Activated naive CD8-positive, alpha-beta T cell (primary cell): ENCODE data around the gene FAM83E.
A peak's percentile ranks its signal among the peaks of the same experiment; 100 is the strongest.
"Not testable (repeated sequence)": the region's sequence is repeated elsewhere in the genome, so short reads cannot be mapped to it uniquely, and the experiment has no call there.

Experiments
- H3K27ac Mint-ChIP-seq: one replicate; pipeline ENCODE4 v1.8.0; 2021; ENCODE audit warnings: mixed read lengths
- H3K27me3 Mint-ChIP-seq: one replicate; pipeline ENCODE4 v1.8.0; 2021; ENCODE audit warnings: mixed read lengths
- H3K36me3 Mint-ChIP-seq: one replicate; pipeline ENCODE4 v1.8.0; 2021; ENCODE audit warnings: mixed read lengths
- H3K4me1 Mint-ChIP-seq: one replicate; pipeline ENCODE4 v1.8.0; 2021; ENCODE audit warnings: low read depth, mixed read lengths
- H3K4me3 Mint-ChIP-seq: one replicate; pipeline ENCODE4 v1.8.0; 2021; ENCODE audit warnings: mild to moderate bottlenecking, mixed read lengths
- H3K9me3 Mint-ChIP-seq: one replicate; pipeline ENCODE4 v1.8.0; 2021; ENCODE audit warnings: low read depth, mixed read lengths

The FAM83E gene

DNA sequence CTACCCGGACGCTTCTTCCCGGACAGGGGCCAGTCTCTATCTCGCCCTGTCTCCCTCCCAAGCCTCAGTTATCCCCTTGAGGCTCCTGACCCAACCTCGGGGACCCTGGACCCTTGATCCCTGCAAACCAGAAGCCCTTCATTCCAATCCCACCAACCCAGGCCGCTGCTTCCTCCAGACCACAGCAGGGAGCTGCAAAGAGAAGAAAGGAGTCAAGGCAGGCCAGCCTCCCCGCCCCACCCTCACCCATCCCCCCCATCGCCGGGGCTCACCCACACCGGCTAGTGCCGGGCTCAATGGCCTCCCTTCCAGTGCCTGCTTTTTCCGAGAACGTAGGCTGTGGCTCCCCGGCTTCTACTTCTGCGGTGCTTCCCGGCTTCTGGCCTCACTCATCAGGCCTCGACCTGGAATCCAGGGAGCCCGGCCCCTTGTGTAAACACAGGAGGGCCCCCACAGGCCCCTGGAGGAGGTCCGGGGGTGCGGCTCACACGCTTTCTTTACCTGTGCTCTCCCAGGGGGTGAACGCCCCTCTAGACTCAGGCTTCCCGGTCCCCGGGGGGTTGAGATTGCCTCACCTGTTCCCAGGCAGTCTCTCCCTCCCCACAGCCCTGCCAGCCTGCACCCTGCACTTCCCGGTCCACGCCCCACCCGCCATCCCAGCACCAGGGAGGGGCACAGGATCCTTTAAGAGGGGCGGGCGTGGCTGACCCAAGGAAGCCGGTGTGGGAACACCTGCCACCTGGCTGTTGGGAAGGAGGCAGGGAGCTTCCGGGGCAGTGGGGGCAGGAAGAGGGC lies at the start of gene FAM83E:
Gene FAM83E (minus strand): TSS at position 641 of the 795 bp plus-strand sequence. CDS start 1,704 bp downstream, outside the sequence.
- peaks cover 10% of the 10 kb centered on the region for H3K36me3 Mint-ChIP-seq
- H3K4me3 Mint-ChIP-seq = peak within 1 kb of the TSS; percentile 59
- no peaks in the 10 kb centered on the region for H3K27me3 Mint-ChIP-seq
- H3K9me3 Mint-ChIP-seq = no peaks in the 10 kb centered on the region
- peak within 1 kb of the TSS; percentile 66 for H3K27ac Mint-ChIP-seq
- H3K4me1 Mint-ChIP-seq = peaks cover 17% of the 10 kb centered on the region

DNA sequence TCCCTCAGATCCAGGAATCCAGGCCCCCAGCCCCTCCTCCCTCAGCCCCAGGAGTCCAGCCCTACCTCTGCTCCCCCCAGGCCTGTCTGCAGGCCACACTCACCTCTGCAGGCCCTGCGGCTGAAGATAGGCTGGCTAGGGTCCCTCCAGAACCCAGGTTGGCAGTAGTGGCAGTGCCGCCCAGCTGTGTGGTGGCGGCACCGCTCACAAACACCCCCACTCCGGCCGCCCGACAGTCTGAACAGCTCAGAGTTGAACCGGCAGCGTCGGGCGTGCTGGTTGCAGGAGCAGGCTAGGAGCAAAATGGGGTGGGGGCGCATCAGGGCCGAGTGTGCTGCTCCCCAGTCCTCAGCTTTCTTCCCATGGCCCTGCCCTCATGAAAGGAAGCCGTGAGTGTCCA lies 49.6 kb upstream of the FAM83E start:
- no peaks in the 10 kb centered on the region for H3K9me3 Mint-ChIP-seq
- peaks cover 7% of the 10 kb centered on the region for H3K4me1 Mint-ChIP-seq
- H3K27ac Mint-ChIP-seq = no peak overlapping the region
- no peak overlapping the region for H3K4me3 Mint-ChIP-seq
- H3K27me3 Mint-ChIP-seq = no peaks in the 10 kb centered on the region
- H3K36me3 Mint-ChIP-seq = no peaks in the 10 kb centered on the region

DNA sequence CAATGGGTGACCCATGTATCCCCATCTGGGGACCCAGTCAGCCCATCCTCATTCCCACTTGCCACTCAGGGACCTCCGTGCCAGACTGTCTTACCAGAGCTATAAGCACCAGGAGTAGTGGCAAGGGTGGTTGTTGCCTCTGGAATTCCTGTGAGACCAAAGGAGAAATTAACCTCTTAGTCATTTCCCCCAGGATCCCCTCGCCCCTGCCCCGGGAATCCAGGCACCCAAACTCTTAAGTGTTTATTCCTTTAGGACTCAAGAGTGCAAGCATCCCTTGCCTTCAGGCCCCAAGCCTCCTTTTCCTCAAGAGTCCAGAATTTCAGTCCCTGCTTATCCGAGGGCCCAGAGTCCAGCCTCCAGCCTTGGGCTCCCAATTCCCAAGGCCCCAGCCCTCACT lies 48.8 kb upstream of the FAM83E start:
- no peaks in the 10 kb centered on the region for H3K36me3 Mint-ChIP-seq

DNA sequence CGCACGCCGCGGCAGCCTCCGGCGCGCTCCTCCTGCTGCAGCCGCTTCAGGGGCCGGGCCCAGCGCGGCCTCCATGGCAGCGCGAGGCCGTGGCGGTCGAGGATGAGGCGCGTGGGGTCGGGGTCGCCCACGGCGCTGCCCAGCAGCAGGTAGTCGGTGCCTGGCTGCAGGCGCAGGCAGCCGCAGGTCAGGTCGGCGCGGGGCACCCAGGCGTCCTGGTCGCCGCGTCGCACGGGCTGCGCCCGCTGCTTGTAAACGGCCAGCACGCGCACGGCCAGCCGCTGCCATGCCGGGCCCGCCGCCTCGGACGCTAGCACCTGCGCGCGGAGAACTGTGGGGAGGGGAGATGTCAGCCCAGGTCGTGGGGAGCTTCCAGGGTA lies 46.8 kb upstream of the FAM83E start:
- H3K9me3 Mint-ChIP-seq = no peaks in the 10 kb centered on the region
- H3K27ac Mint-ChIP-seq = no peak overlapping the region
- no peak overlapping the region for H3K4me3 Mint-ChIP-seq
- H3K4me1 Mint-ChIP-seq = peaks cover 7% of the 10 kb centered on the region
- no peaks in the 10 kb centered on the region for H3K27me3 Mint-ChIP-seq
- no peaks in the 10 kb centered on the region for H3K36me3 Mint-ChIP-seq

More for the DNA sequence above, 48.8 kb upstream of the FAM83E start:
- Mint-ChIP-seq H3K4me1 (peaks cover 7% of the 10 kb centered on the region), H3K27ac (no peak overlapping the region), H3K9me3 (no peaks in the 10 kb centered on the region), H3K4me3 (no peak overlapping the region), H3K27me3 (no peaks in the 10 kb centered on the region)

DNA sequence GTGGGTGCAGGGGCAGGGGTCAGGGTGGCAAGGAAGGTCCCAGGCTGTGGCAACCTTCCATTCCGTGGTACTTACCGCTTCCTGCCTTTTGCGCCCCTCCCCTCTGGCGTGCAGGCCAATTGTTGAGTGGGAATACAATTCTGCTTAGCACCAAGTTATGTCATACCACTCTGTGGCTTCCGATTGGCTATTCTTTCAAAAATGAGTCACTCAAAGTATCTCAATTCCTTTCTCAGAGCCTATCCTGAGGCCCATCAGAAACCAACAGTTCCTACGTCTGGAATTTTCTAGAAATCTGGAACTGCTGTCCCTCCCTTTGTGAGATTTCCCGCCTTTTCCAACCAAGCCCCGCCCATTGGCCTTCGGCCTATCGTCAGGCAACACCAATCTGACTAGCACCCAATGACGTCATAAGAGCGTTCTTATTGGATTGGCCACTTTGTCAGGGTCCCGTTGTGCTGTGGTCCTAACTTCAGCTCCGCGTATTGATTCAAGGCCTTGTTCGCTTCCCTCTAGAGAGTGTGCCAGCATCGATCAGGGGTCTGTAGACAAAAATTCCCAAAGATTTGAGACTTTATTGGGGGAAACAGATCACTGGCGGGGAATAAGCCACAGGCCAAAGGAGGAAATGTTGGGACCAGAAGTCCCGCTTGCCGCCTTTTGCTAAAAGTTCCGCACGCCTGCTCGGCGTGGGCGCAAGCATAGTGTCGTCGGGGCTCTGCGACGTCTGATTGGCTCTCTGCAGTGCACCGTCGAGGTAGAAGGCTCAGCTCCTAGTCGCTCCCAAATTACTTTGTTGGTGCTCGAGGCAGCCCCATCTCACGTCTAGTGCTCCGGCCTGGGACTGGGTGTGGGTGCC lies 46.2 kb upstream of the FAM83E start:
- Mint-ChIP-seq H3K36me3 (no peaks in the 10 kb centered on the region), H3K4me3 (peak overlapping the region; percentile 81), H3K27me3 (no peaks in the 10 kb centered on the region), H3K4me1 (peaks cover 7% of the 10 kb centered on the region), H3K27ac (peak overlapping the region; percentile 97), H3K9me3 (no peaks in the 10 kb centered on the region)

DNA sequence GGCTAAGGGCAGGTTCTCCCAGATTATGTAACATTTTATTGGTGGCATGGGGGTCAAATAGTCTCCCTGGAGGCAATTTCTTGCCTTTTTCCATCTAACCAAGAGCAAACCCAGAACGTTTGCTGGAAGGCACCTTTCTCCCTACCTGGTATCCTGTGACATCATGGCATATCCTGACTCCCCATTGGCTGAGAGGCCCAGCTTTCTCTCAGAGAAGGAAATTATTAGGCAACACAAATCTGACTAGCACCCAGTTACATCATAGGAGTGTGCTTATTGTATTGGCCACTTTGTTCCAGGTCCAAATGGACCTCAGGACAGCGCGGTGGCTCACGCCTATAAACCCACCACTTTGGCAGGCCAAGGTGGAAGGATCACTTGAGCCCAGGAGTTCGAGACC lies 44.9 kb upstream of the FAM83E start:
- Mint-ChIP-seq H3K36me3 (no peaks in the 10 kb centered on the region), H3K4me1 (peaks cover 7% of the 10 kb centered on the region), H3K27me3 (no peaks in the 10 kb centered on the region), H3K27ac (no peak overlapping the region), H3K4me3 (no peak overlapping the region), H3K9me3 (no peaks in the 10 kb centered on the region)

DNA sequence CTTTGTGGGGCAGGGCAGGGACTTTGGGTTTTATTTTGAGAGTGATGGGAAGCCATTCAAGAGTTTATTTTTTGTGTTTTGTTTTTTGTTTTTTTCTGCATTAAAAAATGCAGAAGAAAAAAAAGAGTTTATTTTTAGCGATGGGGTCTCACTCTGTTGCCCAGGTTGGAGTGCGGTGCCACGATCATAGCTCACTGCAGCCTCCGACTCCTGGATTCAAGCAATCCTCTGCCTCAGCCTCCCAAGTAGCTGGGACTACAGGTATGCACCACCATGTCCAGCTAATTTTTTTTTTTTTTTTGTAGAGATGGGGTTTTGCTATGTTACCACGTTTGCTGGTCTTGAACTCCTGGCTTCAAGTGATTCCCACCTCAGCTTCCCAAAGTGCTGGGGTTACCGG lies 43.6 kb upstream of the FAM83E start:
- Mint-ChIP-seq H3K9me3 (no peaks in the 10 kb centered on the region), H3K4me1 (peaks cover 7% of the 10 kb centered on the region), H3K27me3 (no peaks in the 10 kb centered on the region), H3K4me3 (no peak overlapping the region), H3K36me3 (no peaks in the 10 kb centered on the region), H3K27ac (no peak overlapping the region)

DNA sequence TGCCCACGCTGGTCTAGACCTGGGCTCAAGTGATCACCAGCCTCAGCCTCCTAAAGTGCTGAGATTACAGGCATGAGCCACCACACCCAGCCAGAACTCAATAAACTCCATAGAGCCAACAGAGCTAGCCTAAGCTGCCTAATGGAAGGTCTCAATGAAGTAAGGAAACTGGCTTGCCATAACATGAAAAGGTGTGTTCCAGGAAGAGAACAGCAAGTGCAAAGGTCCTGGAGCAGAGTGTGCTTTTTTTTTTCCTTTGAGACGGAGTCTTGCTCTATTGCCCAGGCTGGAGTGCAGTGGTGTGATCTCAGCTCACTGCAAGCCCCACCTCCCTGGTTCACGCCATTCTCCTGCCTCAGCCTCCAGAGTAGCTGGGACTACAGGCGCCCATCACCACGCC lies 43.0 kb upstream of the FAM83E start:
- H3K27me3 Mint-ChIP-seq, H3K36me3 Mint-ChIP-seq, H3K4me3 Mint-ChIP-seq, H3K9me3 Mint-ChIP-seq, H3K27ac Mint-ChIP-seq, H3K4me1 Mint-ChIP-seq: not testable (repeated sequence)

DNA sequence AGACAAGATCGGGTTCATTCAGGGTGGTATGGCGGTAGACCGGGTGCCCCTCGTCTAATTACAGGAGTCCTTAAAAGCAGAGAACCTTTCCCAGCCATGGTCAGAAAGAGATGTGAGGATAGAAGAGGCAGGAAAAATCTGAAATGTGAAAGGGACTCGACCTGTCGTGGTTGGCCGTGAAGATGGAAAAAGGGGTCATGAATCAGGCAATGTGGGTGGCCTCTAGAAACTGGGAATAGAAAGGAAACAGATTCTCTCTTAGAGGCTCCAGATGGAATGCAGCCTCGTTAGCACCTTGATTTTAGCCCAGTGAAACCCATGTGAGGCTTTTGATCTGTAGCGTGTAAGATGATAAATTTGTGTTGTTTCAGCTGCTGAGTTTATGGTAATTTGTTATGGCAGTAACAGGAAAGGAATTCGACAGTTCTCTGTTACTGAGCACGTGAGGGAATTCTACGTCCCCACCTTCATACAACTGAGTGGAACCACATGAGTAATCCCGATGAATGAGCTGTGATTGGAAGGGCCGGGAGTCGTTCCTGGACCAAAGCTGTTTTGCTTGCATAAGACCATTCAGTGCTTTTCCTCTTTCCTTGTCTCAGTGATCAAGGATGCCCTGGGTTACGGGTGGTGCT lies 42.1 kb upstream of the FAM83E start:
- no peak overlapping the region for H3K4me3 Mint-ChIP-seq
- H3K9me3 Mint-ChIP-seq = no peaks in the 10 kb centered on the region
- no peaks in the 10 kb centered on the region for H3K36me3 Mint-ChIP-seq
- H3K27me3 Mint-ChIP-seq = no peaks in the 10 kb centered on the region
- H3K4me1 Mint-ChIP-seq = peaks cover 9% of the 10 kb centered on the region
- no peak overlapping the region for H3K27ac Mint-ChIP-seq

DNA sequence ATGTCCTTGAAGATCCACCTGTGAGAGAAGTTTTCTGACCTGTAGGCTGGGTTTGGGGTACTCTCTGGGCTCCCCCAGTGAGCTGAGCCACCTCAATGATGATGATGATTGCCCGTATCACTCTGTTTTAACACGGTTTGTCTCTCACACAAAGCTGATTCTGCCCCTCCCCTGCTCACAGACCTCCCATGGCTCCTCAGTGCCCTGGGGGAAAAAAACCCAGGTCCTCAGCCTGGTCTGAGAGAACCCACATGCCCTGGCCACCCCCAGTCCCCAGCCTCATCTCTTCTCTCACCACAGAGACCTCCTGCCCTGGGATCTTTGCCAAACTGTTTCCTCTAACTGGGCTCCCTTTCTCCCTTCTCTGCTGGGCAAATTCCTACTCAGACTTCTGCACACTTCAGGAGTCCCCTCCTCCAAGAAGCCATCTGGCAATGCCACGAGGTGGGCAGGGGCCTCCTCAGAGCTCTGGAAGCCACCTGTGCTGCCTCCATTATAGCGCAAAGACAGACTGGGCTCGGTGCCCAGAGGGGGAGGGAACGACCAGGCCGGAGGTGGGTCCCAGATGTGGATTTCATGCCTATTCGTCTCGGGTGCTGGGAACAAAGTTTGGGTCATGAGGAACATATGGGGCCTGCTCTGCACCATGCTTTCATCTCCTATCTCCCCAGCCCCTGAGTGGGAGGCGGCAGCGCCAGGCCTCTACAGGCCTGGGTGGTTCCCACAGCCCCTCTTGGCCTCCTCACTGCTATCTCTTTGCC lies 39.6 kb upstream of the FAM83E start:
- H3K4me1 Mint-ChIP-seq = peaks cover 7% of the 10 kb centered on the region
- H3K36me3 Mint-ChIP-seq = no peaks in the 10 kb centered on the region
- H3K27ac Mint-ChIP-seq = no peak overlapping the region
- no peaks in the 10 kb centered on the region for H3K27me3 Mint-ChIP-seq
- H3K9me3 Mint-ChIP-seq = no peaks in the 10 kb centered on the region
- no peak overlapping the region for H3K4me3 Mint-ChIP-seq

DNA sequence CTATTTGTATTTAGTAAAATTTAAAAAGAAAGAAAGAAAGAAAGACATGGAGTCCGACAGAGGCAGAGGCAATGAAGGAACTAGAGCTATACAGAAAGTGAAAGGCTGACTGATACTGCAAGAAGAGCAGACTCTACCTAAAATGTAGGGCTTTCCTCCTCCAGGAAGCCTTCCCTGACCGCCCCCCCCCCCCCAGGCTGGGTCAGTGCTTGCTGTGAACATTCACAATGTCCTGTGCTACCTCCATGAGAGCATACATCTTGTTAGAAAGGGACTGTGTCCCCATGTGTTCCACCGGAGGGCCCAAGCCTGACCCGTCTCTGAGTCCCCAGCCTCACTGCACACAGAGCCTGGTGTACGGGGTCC lies 36.8 kb upstream of the FAM83E start:
- Mint-ChIP-seq H3K27ac (no peak overlapping the region), H3K27me3 (no peaks in the 10 kb centered on the region)

DNA sequence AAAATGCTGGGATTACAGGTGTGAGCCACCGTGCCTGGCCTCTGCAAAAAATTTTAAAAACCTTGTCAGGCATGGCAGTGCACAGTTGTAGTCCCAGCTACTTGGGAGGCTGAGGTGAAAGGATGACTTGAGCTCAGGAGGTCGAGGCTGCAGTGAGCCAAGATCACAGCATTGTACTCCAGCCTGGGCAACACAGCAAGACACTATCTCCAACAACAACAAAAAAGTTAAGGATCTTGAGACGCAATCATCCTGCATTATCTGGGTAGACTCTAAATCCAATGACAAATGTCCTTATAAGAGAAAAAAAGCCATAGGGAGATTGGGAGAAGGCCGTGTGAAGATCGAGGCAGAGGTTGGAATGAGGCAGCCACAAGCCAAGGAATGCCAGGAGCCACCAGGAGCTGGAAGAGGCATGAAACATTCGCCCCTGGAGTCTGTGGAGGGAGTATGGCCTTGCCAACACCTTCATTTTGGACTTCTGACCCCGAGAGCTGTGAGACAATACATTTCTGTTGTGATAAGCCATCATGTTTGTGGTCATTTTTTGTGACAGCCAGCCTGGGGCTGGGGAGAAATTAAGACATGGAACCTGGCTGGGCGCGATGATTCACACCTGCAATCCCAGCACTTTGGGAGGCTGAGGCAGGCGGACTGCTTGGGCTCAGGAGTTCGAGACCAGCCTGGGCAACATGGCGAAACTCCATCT lies 36.3 kb upstream of the FAM83E start:
- Mint-ChIP-seq H3K27me3 (no peaks in the 10 kb centered on the region), H3K4me1 (peaks cover 21% of the 10 kb centered on the region), H3K4me3 (no peak overlapping the region), H3K36me3 (no peaks in the 10 kb centered on the region), H3K9me3 (no peaks in the 10 kb centered on the region), H3K27ac (no peak overlapping the region)

More for the DNA sequence above, 36.8 kb upstream of the FAM83E start:
- no peaks in the 10 kb centered on the region for H3K9me3 Mint-ChIP-seq
- no peaks in the 10 kb centered on the region for H3K36me3 Mint-ChIP-seq
- H3K4me3 Mint-ChIP-seq = no peak overlapping the region
- peaks cover 21% of the 10 kb centered on the region for H3K4me1 Mint-ChIP-seq

DNA sequence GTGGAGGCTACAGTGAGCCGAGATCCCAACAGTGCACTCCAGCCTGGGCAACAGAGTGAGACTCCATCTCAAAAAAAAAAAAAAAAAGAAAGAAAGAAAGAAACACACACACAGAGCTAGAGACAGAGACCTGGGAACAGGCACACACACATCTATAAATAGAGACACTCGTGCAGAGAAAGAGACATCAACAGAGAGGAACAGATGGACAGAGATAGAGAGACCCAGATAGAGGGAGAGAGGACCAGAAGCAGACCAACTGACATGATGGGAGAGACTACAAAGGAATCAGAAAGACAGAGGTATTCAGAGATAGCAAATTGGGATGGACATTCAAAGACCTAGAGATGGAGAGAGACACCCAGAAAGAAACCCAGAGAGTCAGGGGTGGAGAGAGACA lies 33.3 kb upstream of the FAM83E start:
- H3K4me1 Mint-ChIP-seq = peaks cover 34% of the 10 kb centered on the region
- no peaks in the 10 kb centered on the region for H3K9me3 Mint-ChIP-seq
- no peak overlapping the region for H3K4me3 Mint-ChIP-seq
- H3K27ac Mint-ChIP-seq = no peak overlapping the region
- no peaks in the 10 kb centered on the region for H3K36me3 Mint-ChIP-seq
- H3K27me3 Mint-ChIP-seq = no peaks in the 10 kb centered on the region

DNA sequence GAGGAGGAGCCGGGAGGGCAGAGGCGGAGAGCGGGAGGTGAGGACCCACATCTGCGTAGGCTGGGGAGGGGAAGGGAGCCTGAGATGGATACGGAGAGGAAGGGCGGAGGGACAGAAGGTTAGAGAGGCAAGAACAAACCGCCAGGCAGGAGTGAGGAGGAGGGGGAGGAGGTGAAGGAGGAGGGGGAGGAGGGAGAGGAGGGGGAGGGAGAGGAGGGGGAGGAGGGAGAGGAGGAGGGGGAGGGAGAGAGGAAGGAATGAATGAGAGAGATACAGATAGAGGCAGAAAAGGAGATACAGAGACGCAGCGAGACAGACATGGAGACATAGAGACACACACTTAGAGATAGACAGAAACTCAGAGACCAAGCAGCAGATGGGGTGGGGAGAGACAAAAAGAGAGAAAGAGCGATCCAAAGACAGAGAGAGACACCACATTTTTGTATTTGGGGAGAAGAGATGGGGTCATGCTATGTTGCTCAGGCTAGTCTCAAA lies 31.9 kb upstream of the FAM83E start:
- Mint-ChIP-seq H3K27ac (peak overlapping the region; percentile 0), H3K9me3 (no peaks in the 10 kb centered on the region), H3K36me3 (no peaks in the 10 kb centered on the region), H3K4me1 (peaks cover 32% of the 10 kb centered on the region), H3K27me3 (no peaks in the 10 kb centered on the region), H3K4me3 (peak overlapping the region; percentile 46)
